GM23338 (cell line): Measurements from ENCODE around the gene DLGAP4. TPM values are rescaled to one million over a fixed set of nuclear protein-coding genes. Genes with fewer than 3 reads are reported as not detected.

Source experiments
- ATAC-seq: fragments of 200-7000 bp; cut with Tn5 transposase; 3 replicates; pipeline ENCODE4 v1.9.1; 2020
- DNase-seq: peaks from one replicate; pipeline ENCODE4 v3.0.0-alpha.2; 2015; ENCODE audit warnings: low spot score
- H2AFZ ChIP-seq: fragments of 200-600 bp; sonication (generic); 2 replicates; pipeline ENCODE4 v1.8.0; 2016; ENCODE audit warnings: antibody characterized with exemption, mild to moderate bottlenecking, moderate library complexity
- H3F3A ChIP-seq: fragments of 200-600 bp; sonication (generic); replicated peaks from 2 replicates; pipeline ENCODE4 v1.8.0; 2017; ENCODE audit warnings: antibody characterized with exemption, mixed run types, low read depth
- H3K27ac ChIP-seq: fragments of 200-600 bp; sonication (generic); 2 replicates; pipeline ENCODE4 v1.6.1; 2016; ENCODE audit warnings: low read depth
- H3K27me3 ChIP-seq: fragments of 200-600 bp; sonication (generic); 2 replicates; pipeline ENCODE4 v1.8.0; 2016; ENCODE audit warnings: mild to moderate bottlenecking, mixed run types, moderate library complexity; ENCODE audit not compliant: insufficient read depth
- H3K36me3 ChIP-seq: fragments of 200-600 bp; sonication (generic); 2 replicates; pipeline ENCODE4 v1.8.0; 2016; ENCODE audit warnings: mild to moderate bottlenecking; ENCODE audit not compliant: insufficient read depth
- H3K4me1 ChIP-seq: fragments of 200-600 bp; sonication (generic); 2 replicates; pipeline ENCODE4 v1.8.0; 2016; ENCODE audit warnings: mild to moderate bottlenecking, moderate library complexity; ENCODE audit not compliant: insufficient read depth
- H3K4me2 ChIP-seq: fragments of 200-600 bp; sonication (generic); 2 replicates; pipeline ENCODE4 v1.7.1; 2017; ENCODE audit warnings: mixed run types
- H3K4me3 ChIP-seq: fragments of 200-600 bp; sonication (generic); 2 replicates; pipeline ENCODE4 v1.6.1; 2016; ENCODE audit warnings: mixed run types
- H3K79me2 ChIP-seq: fragments of 200-600 bp; sonication (generic); replicated peaks from 2 replicates; pipeline ENCODE4 v1.8.0; 2017; ENCODE audit warnings: mild to moderate bottlenecking; ENCODE audit not compliant: insufficient read depth
- H3K9me2 ChIP-seq: fragments of 200-600 bp; sonication (generic); 2 replicates; pipeline ENCODE4 v1.8.0; 2017; ENCODE audit not compliant: insufficient read depth
- H4K20me1 ChIP-seq: fragments of 200-600 bp; sonication (generic); replicated peaks from 2 replicates; pipeline ENCODE4 v1.8.0; 2017; ENCODE audit warnings: mild to moderate bottlenecking; ENCODE audit not compliant: insufficient read depth
- H3K27ac Mint-ChIP-seq: 2 replicates; pipeline ENCODE4 v1.8.0; 2020; ENCODE audit warnings: inconsistent platforms, mild to moderate bottlenecking, moderate library complexity, mixed read lengths
- H3K27me3 Mint-ChIP-seq: 3 replicates; pipeline ENCODE4 v1.8.0; 2022; ENCODE audit warnings: low read depth, mild to moderate bottlenecking, moderate library complexity, mixed read lengths, inconsistent platforms; ENCODE audit not compliant: insufficient read depth, poor library complexity
- H3K36me3 Mint-ChIP-seq: 3 replicates; pipeline ENCODE4 v1.8.0; 2021; ENCODE audit warnings: low read depth, mild to moderate bottlenecking, inconsistent platforms, moderate library complexity, mixed read lengths
- H3K4me1 Mint-ChIP-seq: 3 replicates; pipeline ENCODE4 v1.8.0; 2020; ENCODE audit warnings: mild to moderate bottlenecking, inconsistent platforms, mixed read lengths
- H3K4me3 Mint-ChIP-seq: 3 replicates; pipeline ENCODE4 v1.8.0; 2021; ENCODE audit warnings: moderate library complexity, mild to moderate bottlenecking, inconsistent platforms, mixed read lengths
- H3K9me3 Mint-ChIP-seq: 3 replicates; pipeline ENCODE4 v1.8.0; 2020; ENCODE audit warnings: moderate library complexity, mild to moderate bottlenecking, inconsistent platforms, mixed read lengths
- CREB1 ChIP-seq: fragments of 250-450 bp; sonication (Bioruptor Pico); IDR thresholded peaks from 2 replicates; pipeline ENCODE4 v1.5.0; 2020; ENCODE audit warnings: low read depth, mild to moderate bottlenecking, moderate library complexity
- CTCF ChIP-seq, 2 experiments: fragments of 200-600 bp in 1 of 2; sonication (generic) in 1 of 2; conservative IDR thresholded peaks; 2 replicates each; pipeline versions ENCODE4 v1.5.1 to v1.6.1; 2016 to 2017; ENCODE audit warnings: antibody characterized with exemption in 2 of 2, low read depth in 2 of 2, mild to moderate bottlenecking in 2 of 2, moderate library complexity in 1 of 2
- ETS1 ChIP-seq: IDR thresholded peaks from 2 replicates; pipeline ENCODE4 v1.6.1; 2016; ENCODE audit warnings: antibody characterized with exemption
- EZH2 ChIP-seq: fragments of 200-600 bp; sonication (generic); IDR thresholded peaks from one replicate; pipeline ENCODE4 v1.8.0; 2017; ENCODE audit warnings: antibody characterized with exemption, mild to moderate bottlenecking, low read depth; ENCODE audit not compliant: unreplicated experiment
- EZH2phosphoT487 ChIP-seq: fragments of 200-600 bp; sonication (generic); IDR thresholded peaks from one replicate; pipeline ENCODE4 v1.8.1; 2018; ENCODE audit warnings: antibody characterized with exemption; ENCODE audit not compliant: unreplicated experiment
- JUNB ChIP-seq: IDR thresholded peaks from one replicate; pipeline ENCODE4 v1.6.1; 2016; ENCODE audit warnings: antibody characterized with exemption; ENCODE audit not compliant: unreplicated experiment
- NANOG ChIP-seq: IDR thresholded peaks from 2 replicates; pipeline ENCODE4 v1.6.1; 2016; ENCODE audit warnings: antibody characterized with exemption, borderline replicate concordance
- POLR2AphosphoS5 ChIP-seq: IDR thresholded peaks from 2 replicates; pipeline ENCODE4 v1.6.1; 2016; ENCODE audit warnings: antibody characterized with exemption, low read depth
- REST ChIP-seq: IDR thresholded peaks from one replicate; pipeline ENCODE4 v1.6.1; 2018; ENCODE audit warnings: antibody characterized with exemption; ENCODE audit not compliant: unreplicated experiment
- STAT1 ChIP-seq: IDR thresholded peaks from one replicate; pipeline ENCODE4 v1.6.1; 2016; ENCODE audit warnings: antibody characterized with exemption; ENCODE audit not compliant: unreplicated experiment
- ZNF114 ChIP-seq: fragments of 250-450 bp; sonication (Bioruptor Pico); IDR thresholded peaks from 2 replicates; pipeline ENCODE4 v1.5.0; 2020; ENCODE audit warnings: mild to moderate bottlenecking, moderate library complexity
- ZNF331 ChIP-seq: fragments of 250-450 bp; sonication (Bioruptor Pico); IDR thresholded peaks from 2 replicates; pipeline ENCODE4 v1.5.0; 2020; ENCODE audit warnings: low read depth, mild to moderate bottlenecking, moderate library complexity
- ZNF462 ChIP-seq: fragments of 250-450 bp; sonication (Bioruptor Pico); IDR thresholded peaks from 2 replicates; pipeline ENCODE4 v1.5.0; 2020; ENCODE audit warnings: mild to moderate bottlenecking, moderate library complexity
- polyA plus RNA-seq: library from polyadenylated mRNA; unstranded; fragments of >200 nt; fragmentation: Nextera tagmentation; extraction: Ambion mirVana; gene quantifications from 2 replicates; pipeline ENCODE4 v1.2.1, GENCODE V29; 2016
- total RNA-seq: library from RNA; depleted of rRNA; stranded (reverse); fragments of >200 nt; shearing (Covaris generic); gene quantifications from 2 replicates; pipeline ENCODE4 v1.2.3, GENCODE V29; 2014

DLGAP4 gene
- total and polyA plus RNA-seq, 2 experiments from 2014 or later = 46.1 to 52.2 TPM

- peaks cover 20% of the 10 kb centered on the region for H3K4me1 ChIP-seq
- Mint-ChIP-seq H3K27me3 (peaks cover 45% of the 10 kb centered on the region), H3K4me1 (peaks cover 77% of the 10 kb centered on the region), H3K9me3 (no peaks in the 10 kb centered on the region; the same call in 2 of the 3 replicates), H3K36me3 (no peaks in the 10 kb centered on the region), H3K27ac (no peak overlapping the region), H3K4me3 (no peak overlapping the region; the same call in 2 of the 3 replicates)
- H3K4me2 ChIP-seq = no peak overlapping the region
- no peak overlapping the region for H2AFZ ChIP-seq
- peaks cover 30% of the 10 kb centered on the region for H3K27me3 ChIP-seq
- DNase-seq (no peak), ATAC-seq (no peak)
- H3F3A ChIP-seq = no peaks in the 10 kb centered on the region
- H4K20me1 ChIP-seq = no peaks in the 10 kb centered on the region; the same call in 1 of the 2 replicates
- H3K36me3 ChIP-seq = no peaks in the 10 kb centered on the region
- H3K27ac ChIP-seq = no peak overlapping the region
- TF ChIP-seq ETS1 (no peak), ZNF462 (CRISPR knock-in tag) (no peak), ZNF114 (CRISPR knock-in tag) (no peak), ZNF331 (CRISPR knock-in tag) (no peak), CREB1 (no peak), POLR2AphosphoS5 (no peak), CTCF (conservative IDR thresholded peaks at IDR 0.05; ENCODE audit: low read depth in 2 of 2) (no peak), EZH2phosphoT487 (no peak), JUNB (no peak), REST (no peak), STAT1 (no peak), NANOG (no peak), EZH2 (no peak)
- H3K9me2 ChIP-seq = no peaks in the 10 kb centered on the region
- no peak overlapping the region for H3K4me3 ChIP-seq
- no peaks in the 10 kb centered on the region for H3K79me2 ChIP-seq
Observed at GRCh38 chr20:36336204-36336603, 30.1 kb downstream of the DLGAP4 start.
